T-cell (primary cell): Measurements from ENCODE around the gene DNAJC25. TPM values are rescaled to one million over a fixed set of nuclear protein-coding genes. Genes with fewer than 3 reads are reported as not detected.

Source experiments
- ATAC-seq, 4 experiments: fragments of 200-7000 bp in 3 of 4; fragments of 150-1000 bp in 1 of 4; cut with Tn5 transposase; replicated peaks in 1 of 4; 1 replicate in 3 of 4; 2 replicates in 1 of 4; pipeline ENCODE4 v1.10.0; 2021; ENCODE audit warnings: moderate library complexity in 3 of 4, mild to moderate bottlenecking in 2 of 4, moderate number of reproducible peaks in 1 of 4
- CTCF ChIA-PET, 2 donors: fragments of 300-600 bp; sonication (Branson Sonifier 250); formaldehyde crosslinking; loops; one replicate each; lab custom pipeline; 2022; ENCODE audit warnings: antibody characterized with exemption in 2 of 2; lab: Charles Lee
- POLR2A ChIA-PET, 2 donors: fragments of 300-600 bp; sonication (Branson Sonifier 250); formaldehyde crosslinking; loops; one replicate each; lab custom pipeline; 2022; ENCODE audit warnings: antibody characterized with exemption in 2 of 2; lab: Charles Lee
- DNase-seq, 35 experiments: peaks; one replicate each; pipeline versions ENCODE4 v3.0.0 to v3.0.0-alpha.2; 2013 to 2023
- H3K27ac ChIP-seq: one replicate; pipeline ENCODE4 v1.5.1; 2013; ENCODE audit warnings: low read length
- H3K27me3 ChIP-seq, 2 experiments: replicated peaks in 1 of 2; 1 replicate in 1 of 2; 2 replicates in 1 of 2; pipeline versions ENCODE4 v1.6.1 to v1.7.0; 2013; ENCODE audit warnings: low read length in 1 of 2, mixed read lengths in 1 of 2; ENCODE audit not compliant: control insufficient read depth in 2 of 2, insufficient read depth in 2 of 2; ENCODE audit errors: extremely low read depth in 1 of 2
- H3K36me3 ChIP-seq, 2 donors: 1 replicate in 1 of 2; 2 replicates in 1 of 2; pipeline versions ENCODE4 v1.6.1 to v1.7.0; 2013; ENCODE audit warnings: low read length in 1 of 2; ENCODE audit not compliant: control insufficient read depth in 2 of 2, insufficient read depth in 1 of 2; ENCODE audit errors: extremely low read depth in 1 of 2
- H3K4me1 ChIP-seq, 2 experiments: 1 replicate in 1 of 2; 2 replicates in 1 of 2; pipeline versions ENCODE4 v1.6.1 to v1.7.0; 2013; ENCODE audit warnings: low read length in 2 of 2, mixed read lengths in 1 of 2; ENCODE audit not compliant: insufficient read depth in 2 of 2, control insufficient read depth in 1 of 2; ENCODE audit errors: extremely low read depth in 1 of 2
- H3K4me3 ChIP-seq, 2 donors: 1 replicate in 1 of 2; 2 replicates in 1 of 2; pipeline versions ENCODE4 v1.5.1 to v1.7.0; 2013; ENCODE audit warnings: mild to moderate bottlenecking in 2 of 2, low read length in 1 of 2, moderate library complexity in 1 of 2; ENCODE audit not compliant: control insufficient read depth in 1 of 2; ENCODE audit errors: extremely low read depth in 1 of 2
- H3K9me3 ChIP-seq: 2 replicates; pipeline ENCODE4 v1.7.0; 2013
- H3K27ac Mint-ChIP-seq, 2 donors: one replicate each; pipeline ENCODE4 v1.8.0; 2020 to 2021; ENCODE audit warnings: mild to moderate bottlenecking in 2 of 2, mixed read lengths in 2 of 2
- H3K27me3 Mint-ChIP-seq, 2 donors: one replicate each; pipeline ENCODE4 v1.8.0; 2021 to 2022; ENCODE audit warnings: mixed read lengths in 2 of 2
- H3K36me3 Mint-ChIP-seq: one replicate; pipeline ENCODE4 v1.8.0; 2021; ENCODE audit warnings: mixed read lengths
- H3K4me1 Mint-ChIP-seq, 3 donors: one replicate each; pipeline ENCODE4 v1.8.0; 2020 to 2022; ENCODE audit warnings: mixed read lengths in 3 of 3, mild to moderate bottlenecking in 1 of 3
- H3K4me3 Mint-ChIP-seq, 3 donors: one replicate each; pipeline ENCODE4 v1.8.0; 2020 to 2022; ENCODE audit warnings: mild to moderate bottlenecking in 3 of 3, mixed read lengths in 3 of 3, moderate library complexity in 3 of 3
- H3K9me3 Mint-ChIP-seq, 3 donors: one replicate each; pipeline ENCODE4 v1.8.0; 2020 to 2022; ENCODE audit warnings: mixed read lengths in 3 of 3
- WGBS: methylation state at CpG from one replicate; pipeline ENCODE4 v1.1.5; 2013; ENCODE audit warnings: missing lambda C conversion rate; ENCODE audit not compliant: insufficient coverage; 5-methylcytosine and 5-hydroxymethylcytosine counted together
- total RNA-seq, 35 experiments: library from RNA in 6 of 35; stranded (reverse) in 6 of 35; fragments of 120-200 nt in 1 of 35; gene quantifications; one replicate each; pipeline versions ENCODE4 v1.2.1 to v1.2.4 and lab custom pipeline; 2013 to 2026

Gene DNAJC25
- total RNA-seq, 5 donors from 2014 or later (not counting 1 experiment from before 2014, with no cell fraction given) = 2.8 to 5.1 (median 3.6) TPM

GRCh38 chr9:111598733-111599091, 32.4 kb upstream of the DNAJC25 start:
- no peak overlapping the region for H3K27ac ChIP-seq
- 7% methylated on average over 15 of the region's 16 CpGs for WGBS
- no peaks in the 10 kb centered on the region for H3K9me3 Mint-ChIP-seq

DNA sequence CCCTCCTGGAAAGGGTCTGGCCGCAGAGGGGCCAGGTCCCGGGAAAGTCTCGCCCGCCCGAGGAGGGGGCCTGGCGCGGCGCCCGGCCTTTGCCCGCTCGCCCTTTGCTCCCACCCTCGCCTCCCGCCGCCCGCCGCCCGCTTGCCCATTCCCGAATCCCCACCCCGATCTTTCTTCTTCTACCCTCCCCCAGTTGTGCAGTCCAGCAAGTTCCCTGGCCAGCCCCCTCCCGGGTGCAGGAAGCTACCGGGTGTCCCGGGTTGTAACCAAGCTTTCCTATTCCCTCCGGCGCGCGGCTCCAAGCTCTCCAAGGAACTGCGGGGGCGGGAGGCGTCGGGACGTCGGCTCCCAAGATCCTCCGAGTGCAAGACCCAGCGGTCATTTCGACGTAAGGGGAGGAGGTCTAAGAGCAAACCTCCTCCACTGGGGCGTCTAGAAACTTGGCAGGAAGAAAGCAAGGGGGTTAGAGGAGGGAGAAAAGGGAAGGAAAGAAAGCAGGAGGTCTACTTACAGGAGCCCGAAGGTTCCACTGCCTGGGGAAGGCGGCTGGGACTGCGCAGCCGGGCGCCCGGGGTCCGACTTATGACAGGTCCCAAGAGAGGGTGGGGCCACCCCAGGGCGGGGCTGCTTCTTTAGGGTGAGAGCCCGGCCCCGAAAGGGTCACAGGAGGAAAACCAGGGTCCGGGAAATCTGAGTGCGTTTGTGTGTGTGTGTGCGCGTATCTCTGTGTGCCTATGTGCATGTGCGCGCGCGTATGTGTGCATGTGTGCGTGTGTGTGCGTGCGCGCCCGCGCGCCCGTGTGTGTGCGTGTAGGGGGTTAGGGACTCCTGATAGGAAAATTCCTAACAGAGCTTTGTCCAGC, 31.8 kb upstream of the DNAJC25 start, which contains the start of gene PTGR1:
Gene PTGR1 (minus strand): TSS at position 556 of the 863 bp plus-strand sequence. CDS start 2,225 bp downstream, outside the sequence.
- no peaks in the 10 kb centered on the region for H3K36me3 ChIP-seq
- Mint-ChIP-seq H3K27ac (peak within 1 kb of the TSS in 1 of 2 donors; percentile 65), H3K4me3 (peak within 1 kb of the TSS; percentile 83 to 91 (median 88)), H3K4me1 (peaks cover 16 to 24% (median 21%) of the 10 kb centered on the region in 3 donors), H3K9me3 (no peaks in the 10 kb centered on the region), H3K27me3 (peaks cover 22 to 39% of the 10 kb centered on the region in 2 donors), H3K36me3 (no peaks in the 10 kb centered on the region)
- no peak within 1 kb of the TSS for H3K27ac ChIP-seq
- WGBS = 7% methylated on average over 49 of the region's 64 CpGs
- ATAC-seq = peak in 1 of 4 experiments; percentile 28
- H3K4me3 ChIP-seq = peak within 1 kb of the TSS; percentile 55 to 81
- peaks cover 0 to 38% of the 10 kb centered on the region in 2 experiments for H3K27me3 ChIP-seq
- ChIA-PET POLR2A (no interaction called here), CTCF (interaction anchor here (0.5 to 1.4 kb wide), 8 partner anchors 22 to 1684 kb away, joined by 3 to 9 read pairs (median 4); no protein-coding TSS in a partner anchor)
- H3K4me1 ChIP-seq = peaks cover 2 to 24% of the 10 kb centered on the region in 2 experiments
- H3K9me3 ChIP-seq = no peaks in the 10 kb centered on the region
- peak in 12 of 35 experiments; percentile 4 to 34 (median 16) for DNase-seq

More at GRCh38 chr9:111598733-111599091, 32.4 kb upstream of the DNAJC25 start:
- Mint-ChIP-seq H3K4me1 (peaks cover 16 to 24% (median 21%) of the 10 kb centered on the region in 3 donors), H3K36me3 (no peaks in the 10 kb centered on the region), H3K27ac (no peak overlapping the region), H3K4me3 (peak overlapping the region; percentile 83 to 91 (median 88)), H3K27me3 (peaks cover 22 to 39% of the 10 kb centered on the region in 2 donors)
- POLR2A ChIA-PET = interaction anchor here in 1 of 2 donors (0.8 kb wide), 1 partner anchor 115 kb away, joined by 3 read pairs; the partner anchor contains the start of gene ECPAS
- peaks cover 2 to 24% of the 10 kb centered on the region in 2 experiments for H3K4me1 ChIP-seq
- ATAC-seq (peak in 2 of 4 experiments; percentile 25 to 38), DNase-seq (peak in 4 of 35 experiments; percentile 1 to 18 (median 9))
- H3K27me3 ChIP-seq = peaks cover 0 to 38% of the 10 kb centered on the region in 2 experiments
- H3K4me3 ChIP-seq = peak overlapping the region; percentile 55 to 81
- CTCF ChIA-PET = interaction anchor here (0.5 to 1.4 kb wide), 10 partner anchors 23 to 1685 kb away, joined by 3 to 9 read pairs (median 4); no protein-coding TSS in a partner anchor
- no peaks in the 10 kb centered on the region for H3K36me3 ChIP-seq
- H3K9me3 ChIP-seq = no peaks in the 10 kb centered on the region

DNA sequence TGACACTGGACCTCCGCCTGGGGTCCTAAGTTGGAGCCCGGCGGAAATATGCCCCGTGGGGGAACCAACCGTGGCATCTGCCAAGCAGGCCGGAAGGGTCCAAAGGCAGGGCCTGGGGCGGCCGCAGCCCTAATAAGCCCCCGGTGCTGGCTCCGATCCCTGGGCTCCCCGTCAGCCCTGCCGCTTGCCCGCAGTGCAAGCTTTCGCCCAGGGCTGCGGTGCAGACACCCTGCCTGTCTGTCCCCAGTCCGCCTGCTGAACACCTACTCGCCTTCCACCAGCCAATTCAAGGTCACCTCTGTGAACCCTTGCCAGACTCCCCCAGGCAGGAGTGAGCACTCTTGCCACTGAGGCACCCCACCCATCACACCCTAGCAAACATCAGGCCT, 31.2 kb upstream of the DNAJC25 start:
- Histone ChIP-seq H3K27me3 (peaks cover 0 to 38% of the 10 kb centered on the region in 2 experiments), H3K36me3 (no peaks in the 10 kb centered on the region), H3K27ac (no peak overlapping the region), H3K9me3 (no peaks in the 10 kb centered on the region), H3K4me1 (peaks cover 2 to 24% of the 10 kb centered on the region in 2 experiments), H3K4me3 (peak overlapping the region in 1 of 2 donors; percentile 67)
- ChIA-PET CTCF (no interaction called here), POLR2A (no interaction called here)
- ATAC-seq (no peak), DNase-seq (no peak)
- no peaks in the 10 kb centered on the region for H3K9me3 Mint-ChIP-seq
- H3K4me1 Mint-ChIP-seq = peaks cover 16 to 24% (median 21%) of the 10 kb centered on the region in 3 donors
- 72% methylated on average over 15 of the region's 17 CpGs for WGBS
- peaks cover 22 to 39% of the 10 kb centered on the region in 2 donors for H3K27me3 Mint-ChIP-seq
- H3K27ac Mint-ChIP-seq = no peak overlapping the region
- H3K4me3 Mint-ChIP-seq = peak overlapping the region; percentile 75 to 91 (median 78)
- no peaks in the 10 kb centered on the region for H3K36me3 Mint-ChIP-seq

DNA sequence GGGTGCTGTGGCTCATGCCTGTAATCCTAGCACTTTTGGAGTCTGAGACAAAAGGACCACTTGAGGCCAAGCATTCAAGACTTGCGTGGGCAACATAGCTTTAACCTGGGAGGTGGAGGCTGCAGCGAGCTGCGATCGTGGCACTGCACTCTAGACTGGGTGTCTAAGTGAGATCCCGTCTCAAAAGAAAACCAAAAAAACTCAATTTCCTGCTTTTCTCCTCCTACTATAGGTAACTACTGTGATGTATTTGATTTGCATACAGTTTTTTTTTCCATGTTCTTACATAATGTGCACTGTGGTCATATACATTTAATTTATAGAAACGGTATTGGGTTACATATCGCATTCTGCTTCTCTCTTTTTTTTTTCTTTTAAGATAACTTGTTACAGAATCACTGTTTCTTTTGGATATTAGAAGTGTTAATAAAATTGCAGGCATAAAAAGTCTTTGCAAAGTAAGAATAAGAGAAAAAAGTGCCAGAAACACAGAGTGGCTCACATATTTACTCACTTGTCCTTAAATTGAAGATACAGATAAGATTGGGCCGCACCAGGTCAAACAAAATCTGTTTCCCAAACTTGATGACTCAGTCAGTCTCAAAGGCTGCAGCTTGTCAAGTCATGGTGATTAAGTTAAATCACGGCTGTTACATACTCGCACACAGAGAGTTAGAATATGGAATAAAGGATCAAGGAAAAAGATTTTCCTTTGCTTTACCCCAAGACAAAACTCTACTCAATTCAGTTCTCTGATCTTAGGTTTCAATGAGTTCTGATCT, 29.7 kb upstream of the DNAJC25 start:
- H3K9me3 ChIP-seq = no peaks in the 10 kb centered on the region
- no peak for ATAC-seq
- Mint-ChIP-seq H3K4me1 (peaks cover 16 to 24% (median 21%) of the 10 kb centered on the region in 3 donors), H3K27me3 (peaks cover 22 to 39% of the 10 kb centered on the region in 2 donors), H3K4me3 (no peak overlapping the region), H3K27ac (no peak overlapping the region), H3K9me3 (no peaks in the 10 kb centered on the region), H3K36me3 (no peaks in the 10 kb centered on the region)
- H3K4me1 ChIP-seq = peaks cover 2 to 24% of the 10 kb centered on the region in 2 experiments
- peaks cover 0 to 36% of the 10 kb centered on the region in 2 experiments for H3K27me3 ChIP-seq
- CTCF ChIA-PET = no interaction called here
- peak in 1 of 35 experiments; percentile 14 for DNase-seq
- POLR2A ChIA-PET = no interaction called here
- no CpG with 5 or more reads among the region's 10 CpGs for WGBS
- H3K36me3 ChIP-seq = no peaks in the 10 kb centered on the region
- no peak overlapping the region for H3K4me3 ChIP-seq
- no peak overlapping the region for H3K27ac ChIP-seq

DNA sequence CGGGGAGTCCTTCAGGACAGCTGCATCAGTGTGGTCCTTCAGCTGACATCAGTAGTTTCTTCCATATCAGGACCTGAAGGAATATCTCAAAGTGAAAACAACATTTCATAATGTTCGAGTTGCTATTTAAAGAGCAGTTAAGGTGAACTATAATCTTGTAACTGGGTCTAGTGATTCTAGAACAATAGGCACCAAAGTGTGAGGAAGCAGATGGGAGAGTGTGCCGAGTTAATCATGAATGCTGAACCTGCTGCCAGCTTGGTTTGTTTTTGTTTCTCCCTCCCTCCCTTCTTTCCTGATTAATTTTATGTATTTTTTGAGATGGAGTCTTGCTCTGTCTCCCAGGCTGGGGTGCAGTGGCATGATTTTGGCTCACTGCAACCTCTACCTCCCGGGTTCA, 28.1 kb upstream of the DNAJC25 start:
- Mint-ChIP-seq H3K4me3 (no peak overlapping the region), H3K27ac (no peak overlapping the region), H3K36me3 (no peaks in the 10 kb centered on the region), H3K27me3 (peaks cover 18 to 37% of the 10 kb centered on the region in 2 donors), H3K9me3 (no peaks in the 10 kb centered on the region), H3K4me1 (peaks cover 10 to 17% (median 15%) of the 10 kb centered on the region in 3 donors)
- peaks cover 2 to 19% of the 10 kb centered on the region in 2 experiments for H3K4me1 ChIP-seq
- H3K9me3 ChIP-seq = no peaks in the 10 kb centered on the region
- ATAC-seq (no peak), DNase-seq (no peak)
- no peak overlapping the region for H3K27ac ChIP-seq
- H3K36me3 ChIP-seq = no peaks in the 10 kb centered on the region
- WGBS = 63% methylated on average over 1 of the region's 4 CpGs
- no peak overlapping the region for H3K4me3 ChIP-seq
- ChIA-PET CTCF (no interaction called here), POLR2A (no interaction called here)
- peaks cover 0 to 26% of the 10 kb centered on the region in 2 experiments for H3K27me3 ChIP-seq
